ENCODE data around the gene UBR3.

DNA sequence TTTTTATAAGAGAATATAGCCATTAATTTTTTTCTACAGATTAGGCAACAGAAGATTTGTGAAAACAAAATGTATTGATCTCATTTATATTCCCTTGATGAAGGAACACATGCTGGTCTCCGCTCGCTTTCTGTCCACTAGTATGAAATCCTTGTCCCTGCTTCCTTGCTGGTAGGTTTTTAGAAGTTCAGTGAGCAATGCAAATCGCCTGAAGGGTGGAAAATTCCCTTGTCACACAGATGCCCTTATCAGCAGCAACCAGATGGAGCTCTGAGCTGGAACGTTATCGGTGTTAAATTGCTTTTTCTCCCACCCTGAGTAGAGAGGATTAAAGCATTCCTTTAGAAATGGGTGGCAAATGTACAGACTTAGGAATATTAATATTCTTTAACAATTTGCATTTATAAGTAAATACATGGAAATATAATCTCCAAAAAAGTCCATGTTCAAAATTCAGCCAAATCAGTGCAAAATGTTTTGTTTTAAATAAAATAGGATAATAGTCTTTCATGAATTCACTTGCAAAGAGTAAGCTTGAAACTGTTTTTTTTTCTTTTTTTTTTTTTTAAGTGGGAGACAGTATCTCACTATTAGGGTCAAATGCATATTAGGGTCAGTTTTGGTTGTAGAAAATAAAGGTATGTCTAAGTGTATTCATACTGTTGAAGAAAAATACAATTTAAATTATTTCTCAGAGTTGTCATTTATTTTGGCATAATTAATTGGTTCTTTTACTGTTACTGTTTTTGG is 186.7 kb downstream of the UBR3 start:
- TF ChIP-seq, protein P1, sequence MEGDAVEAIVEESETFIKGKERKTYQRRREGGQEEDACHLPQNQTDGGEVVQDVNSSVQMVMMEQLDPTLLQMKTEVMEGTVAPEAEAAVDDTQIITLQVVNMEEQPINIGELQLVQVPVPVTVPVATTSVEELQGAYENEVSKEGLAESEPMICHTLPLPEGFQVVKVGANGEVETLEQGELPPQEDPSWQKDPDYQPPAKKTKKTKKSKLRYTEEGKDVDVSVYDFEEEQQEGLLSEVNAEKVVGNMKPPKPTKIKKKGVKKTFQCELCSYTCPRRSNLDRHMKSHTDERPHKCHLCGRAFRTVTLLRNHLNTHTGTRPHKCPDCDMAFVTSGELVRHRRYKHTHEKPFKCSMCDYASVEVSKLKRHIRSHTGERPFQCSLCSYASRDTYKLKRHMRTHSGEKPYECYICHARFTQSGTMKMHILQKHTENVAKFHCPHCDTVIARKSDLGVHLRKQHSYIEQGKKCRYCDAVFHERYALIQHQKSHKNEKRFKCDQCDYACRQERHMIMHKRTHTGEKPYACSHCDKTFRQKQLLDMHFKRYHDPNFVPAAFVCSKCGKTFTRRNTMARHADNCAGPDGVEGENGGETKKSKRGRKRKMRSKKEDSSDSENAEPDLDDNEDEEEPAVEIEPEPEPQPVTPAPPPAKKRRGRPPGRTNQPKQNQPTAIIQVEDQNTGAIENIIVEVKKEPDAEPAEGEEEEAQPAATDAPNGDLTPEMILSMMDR (IDR thresholded peaks at IDR 0.05), result no peak
- no peak for TF ChIP-seq POLR2A (IDR thresholded peaks at IDR 0.05)
